GM12878 (cell line): Measurements from ENCODE around the gene PKHD1. TPM values are rescaled to one million over a fixed set of nuclear protein-coding genes. Genes with fewer than 3 reads are reported as not detected.
"Not testable (repeated sequence)": the region's sequence is repeated elsewhere in the genome, so short reads cannot be mapped to it uniquely, and the experiment has no call there.

Source experiments
- ATAC-seq: fragments of 200-7000 bp; cut with Tn5 transposase; 3 replicates; pipeline ENCODE4 v1.9.1; 2020; ENCODE audit warnings: mild to moderate bottlenecking, moderate library complexity
- BruUV-seq: library from RNA; stranded (reverse); fragments of 400-500 nt; replicated peaks from 2 replicates; lab custom pipeline; 2021; lab: Mats Ljungman, UMichigan
- CTCF ChIA-PET: fragments of 300-600 bp; sonication (Branson Sonifier 250); formaldehyde crosslinking; extraction: SDS; loops from one replicate; lab custom pipeline; 2021; ENCODE audit warnings: inconsistent platforms; lab: Yijun Ruan, JAX
- POLR2A ChIA-PET: fragments of 350-600 bp; formaldehyde crosslinking; extraction: SDS; loops from one replicate; lab custom pipeline; 2021; ENCODE audit warnings: inconsistent platforms; lab: Charles Lee
- RAD21 ChIA-PET: fragments of 300-600 bp; sonication (Branson Sonifier 250); formaldehyde crosslinking; loops from one replicate; lab custom pipeline; 2023; ENCODE audit warnings: antibody characterized with exemption; ENCODE audit not compliant: unreplicated experiment; lab: Charles Lee
- SMC1A ChIA-PET: fragments of 300-600 bp; sonication (Branson Sonifier 250); formaldehyde crosslinking; loops from one replicate; lab custom pipeline; 2023; ENCODE audit not compliant: unreplicated experiment, uncharacterized antibody; lab: Charles Lee
- DNase-seq: peaks from one replicate; pipeline ENCODE4 v3.0.0-alpha.2; 2011; ENCODE audit warnings: low read depth, low spot score
- FAIRE-seq: peaks from 3 replicates; lab custom pipeline; 2011; peaks lifted over from hg19 to GRCh38; lab: Jason Lieb, UNC
- H2AFZ ChIP-seq: 2 replicates; pipeline ENCODE4 v1.6.0; 2011; ENCODE audit warnings: low read depth, low read length, control low read depth; ENCODE audit not compliant: control insufficient read depth
- H3K27ac ChIP-seq: 2 replicates; pipeline ENCODE4 v1.5.1; 2011; ENCODE audit warnings: control low read depth; ENCODE audit not compliant: control insufficient read depth, insufficient read depth
- H3K27me3 ChIP-seq, 2 experiments: replicated peaks in 1 of 2; 2 replicates each; pipeline versions ENCODE4 v1.6.0 to v1.6.1; 2011; ENCODE audit warnings: low read length in 1 of 2; ENCODE audit not compliant: control insufficient read depth in 2 of 2, insufficient read depth in 2 of 2
- H3K36me3 ChIP-seq, 2 experiments: 2 replicates each; pipeline ENCODE4 v1.5.1; 2011; ENCODE audit warnings: low read length in 1 of 2; ENCODE audit not compliant: control insufficient read depth in 2 of 2, insufficient read depth in 2 of 2
- H3K4me1 ChIP-seq: 2 replicates; pipeline ENCODE4 v1.6.1; 2011; ENCODE audit warnings: mild to moderate bottlenecking, low read length, moderate library complexity, mixed read lengths; ENCODE audit not compliant: control insufficient read depth, insufficient read depth
- H3K4me2 ChIP-seq: 2 replicates; pipeline ENCODE4 v1.6.0; 2011; ENCODE audit warnings: control low read depth; ENCODE audit not compliant: control insufficient read depth, insufficient read depth
- H3K4me3 ChIP-seq: fragments of 200-600 bp; sonication (generic); 2 replicates; pipeline ENCODE4 v1.5.1; 2016
- H3K79me2 ChIP-seq: 2 replicates; pipeline ENCODE4 v1.6.0; 2011; ENCODE audit warnings: low read length; ENCODE audit not compliant: control insufficient read depth, insufficient read depth
- H3K9ac ChIP-seq: 2 replicates; pipeline ENCODE4 v1.8.0; 2011; ENCODE audit warnings: low read length, control low read depth, mixed read lengths; ENCODE audit not compliant: control insufficient read depth, insufficient read depth
- H3K9me3 ChIP-seq: replicated peaks from 3 replicates; pipeline ENCODE4 v1.5.1; 2011; ENCODE audit warnings: mild to moderate bottlenecking, low read length; ENCODE audit not compliant: control insufficient read depth, insufficient read depth
- H4K20me1 ChIP-seq: 2 replicates; pipeline ENCODE4 v1.6.0; 2011; ENCODE audit not compliant: control insufficient read depth, insufficient read depth
- CBX3 ChIP-seq: fragments of 200-600 bp; sonication (generic); IDR thresholded peaks from 2 replicates; pipeline ENCODE4 v1.6.1; 2016; ENCODE audit warnings: low read depth, borderline replicate concordance
- EZH2 ChIP-seq: IDR thresholded peaks from 2 replicates; pipeline ENCODE4 v1.6.1; 2012; ENCODE audit warnings: low read depth, mild to moderate bottlenecking, control low read depth, inconsistent platforms, low read length, borderline replicate concordance; ENCODE audit not compliant: control insufficient read depth
- HCFC1 ChIP-seq: fragments of 150-350 bp; IDR thresholded peaks from 2 replicates; pipeline ENCODE4 v1.6.1; 2014; ENCODE audit warnings: low read length
- HDGF ChIP-seq: fragments of 450-650 bp; IDR thresholded peaks from 2 replicates; pipeline ENCODE4 v1.6.1; 2016; ENCODE audit warnings: antibody characterized with exemption
- IRF4 ChIP-seq: IDR thresholded peaks from 2 replicates; pipeline ENCODE4 v1.6.1; 2011; ENCODE audit warnings: low read depth, low read length
- LARP7 ChIP-seq: fragments of 450-650 bp; IDR thresholded peaks from 2 replicates; pipeline ENCODE4 v1.6.1; 2017; ENCODE audit warnings: mild to moderate bottlenecking
- NR2C2 ChIP-seq: IDR thresholded peaks from 2 replicates; pipeline ENCODE4 v1.6.1; 2011; ENCODE audit warnings: borderline replicate concordance, low read depth; ENCODE audit not compliant: control insufficient read depth, insufficient read length
- POLR2AphosphoS5 ChIP-seq: IDR thresholded peaks from 2 replicates; pipeline ENCODE4 v1.6.1; 2011; ENCODE audit warnings: mild to moderate bottlenecking, low read length, inconsistent platforms
- SUZ12 ChIP-seq: fragments of 200-600 bp; sonication (generic); IDR thresholded peaks from one replicate; pipeline ENCODE4 v1.6.1; 2018; ENCODE audit warnings: antibody characterized with exemption, mild to moderate bottlenecking; ENCODE audit not compliant: unreplicated experiment
- TAF1 ChIP-seq: IDR thresholded peaks from 2 replicates; pipeline ENCODE4 v1.6.1; 2011; ENCODE audit warnings: mild to moderate bottlenecking, low read depth, low read length, borderline replicate concordance
- WGBS: methylation state at CpG from one replicate; pipeline ENCODE4 v1.1.6; 2016; ENCODE audit warnings: low lambda C conversion rate; ENCODE audit not compliant: insufficient replicate concordance, insufficient coverage; ENCODE audit errors: missing lambda C conversion rate; 5-methylcytosine and 5-hydroxymethylcytosine counted together
- in situ Hi-C: fragments of 300-500 bp; cut with MboI; formaldehyde crosslinking; loops from 9 replicates; pipeline ENCODE4 v1.14.3; 2018; ENCODE audit warnings: mixed read lengths
- intact Hi-C: fragments of 100-400 bp; cut with micrococcal nuclease; formaldehyde crosslinking; loops from one replicate; pipeline ENCODE4 v1.14.2; 2022; ENCODE audit not compliant: unreplicated experiment
- polyA plus RNA-seq, 11 experiments: library from polyadenylated mRNA; depleted of rRNA in 4 of 11; unstranded in 6 of 11; stranded (reverse) in 5 of 11; fragments of >200 nt; fragmentation: Nextera tagmentation in 4 of 11; fragmentation: Illumina TruSeq in 1 of 11; extraction: Ambion mirVana in 4 of 11; extraction: Trizol in 1 of 11; gene quantifications; 1 replicate in 1 of 11; 2 replicates in 10 of 11; pipeline versions ENCODE4 v1.2.1 to v1.2.3, GENCODE V29; 2011 to 2016; ENCODE audit warnings: inconsistent platforms in 2 of 11, missing spikeins in 2 of 11, low read depth in 1 of 11
- total RNA-seq, 4 experiments: library from RNA; depleted of rRNA in 3 of 4; stranded (reverse); fragments of >200 nt in 3 of 4; fragmentation: Illumina TruSeq in 1 of 4; extraction: Trizol in 1 of 4; gene quantifications; 2 replicates each; pipeline versions ENCODE4 v1.2.1 to v1.2.3, GENCODE V29; 2013 to 2021
- TF ChIP-seq, protein P1 (sequence below): IDR thresholded peaks from 2 replicates; pipeline ENCODE4 v1.6.1; 2011; ENCODE audit warnings: mild to moderate bottlenecking, low read depth, low read length, moderate library complexity; ENCODE audit not compliant: insufficient replicate concordance
- TF ChIP-seq, protein P2 (sequence below): IDR thresholded peaks from 2 replicates; pipeline ENCODE4 v1.6.1; 2012; ENCODE audit warnings: low read length, inconsistent platforms

Gene PKHD1
- total and polyA plus RNA-seq, 10 of the 15 experiments (the other 5 are each of a cell fraction or from before 2014, with no cell fraction given): under 0.01 to 0.90 (median 0.02) TPM; not detected in 1

DNA sequence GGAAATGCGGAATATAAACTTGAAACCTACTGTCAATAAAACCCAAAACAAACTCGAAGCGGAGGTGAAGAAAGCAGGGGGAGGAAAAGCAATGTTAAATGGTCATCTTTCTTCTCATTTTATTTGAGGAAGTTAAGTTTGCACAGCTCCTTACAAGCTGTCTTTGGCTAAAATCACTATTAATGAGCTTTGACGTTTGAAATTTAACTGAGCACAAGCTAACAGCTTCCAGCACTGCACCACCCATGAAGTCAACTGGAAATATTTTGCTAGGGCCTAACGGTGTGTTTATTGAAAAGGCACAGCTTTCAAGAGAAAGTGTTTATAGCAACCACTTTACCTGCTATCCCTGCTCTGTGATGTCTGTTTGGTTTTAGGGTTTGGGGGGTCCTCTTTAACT is 103.8 kb downstream of the PKHD1 start:
- no peak overlapping the region for H3K4me2 ChIP-seq
- WGBS: 52% methylated on average over 5 of the region's 5 CpGs

DNA sequence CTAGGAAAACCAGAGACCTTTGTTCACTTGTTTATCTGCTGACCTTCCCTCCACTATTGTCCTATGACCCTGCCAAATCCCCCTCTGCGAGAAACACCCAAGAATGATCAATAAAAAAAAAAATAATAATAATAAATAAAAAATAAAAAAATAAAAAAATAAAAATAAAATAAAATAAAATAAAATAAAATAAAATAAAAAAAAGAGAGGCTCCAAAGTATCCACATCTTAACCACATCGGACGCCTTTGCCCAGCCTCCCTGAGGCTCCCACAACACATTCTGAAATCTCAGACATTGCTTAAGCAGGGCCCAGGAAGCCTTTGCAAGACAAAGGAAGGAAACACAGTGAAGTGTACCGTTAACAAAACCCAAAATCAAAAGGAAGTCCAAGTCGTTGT is 104.7 kb downstream of the PKHD1 start:
- WGBS: 55% methylated on average over 4 of the region's 5 CpGs
- H3K4me2 ChIP-seq, intact Hi-C loops, H3K9me3 ChIP-seq, in situ Hi-C loops, H3K27ac ChIP-seq, FAIRE-seq, CTCF ChIA-PET, H3K4me1 ChIP-seq, H2AFZ ChIP-seq, H3K4me3 ChIP-seq, H4K20me1 ChIP-seq, H3K36me3 ChIP-seq, H3K79me2 ChIP-seq, H3K27me3 ChIP-seq, DNase-seq, BruUV-seq, POLR2A ChIA-PET, H3K9ac ChIP-seq, ATAC-seq: not testable (repeated sequence)
- ChIA-PET RAD21 (interaction anchor here (0.8 to 2.0 kb wide), 2 partner anchors 14 to 23 kb away, joined by 3 to 8 read pairs; no protein-coding TSS in a partner anchor), SMC1A (interaction anchor here (0.6 to 1.7 kb wide), 2 partner anchors 11 to 613 kb away, joined by 3 to 5 read pairs; no protein-coding TSS in a partner anchor)

More for the DNA sequence above, 103.8 kb downstream of the PKHD1 start:
- no TSS peak for BruUV-seq
- H3K79me2 ChIP-seq: no peaks in the 10 kb centered on the region
- ChIA-PET SMC1A (interaction anchor here (0.5 to 1.7 kb wide), 5 partner anchors 10 to 612 kb away, joined by 3 to 5 read pairs (median 4); no protein-coding TSS in a partner anchor), RAD21 (interaction anchor here (0.8 to 2.0 kb wide), 2 partner anchors 13 to 24 kb away, joined by 3 to 8 read pairs; no protein-coding TSS in a partner anchor), CTCF (interaction anchor here (1.1 to 1.4 kb wide), 4 partner anchors 15 to 66 kb away, joined by 3 to 4 read pairs (median 3); no protein-coding TSS in a partner anchor), POLR2A (no interaction called here)
- no peak for TF ChIP-seq TAF1
- TF ChIP-seq EZH2: no peak
- no peak for TF ChIP-seq HDGF
- TF ChIP-seq IRF4: no peak
- TF ChIP-seq HCFC1: no peak
- no peak for TF ChIP-seq SUZ12
- TF ChIP-seq LARP7: no peak
- TF ChIP-seq POLR2AphosphoS5: no peak
- TF ChIP-seq NR2C2: no peak
- TF ChIP-seq, protein P1, sequence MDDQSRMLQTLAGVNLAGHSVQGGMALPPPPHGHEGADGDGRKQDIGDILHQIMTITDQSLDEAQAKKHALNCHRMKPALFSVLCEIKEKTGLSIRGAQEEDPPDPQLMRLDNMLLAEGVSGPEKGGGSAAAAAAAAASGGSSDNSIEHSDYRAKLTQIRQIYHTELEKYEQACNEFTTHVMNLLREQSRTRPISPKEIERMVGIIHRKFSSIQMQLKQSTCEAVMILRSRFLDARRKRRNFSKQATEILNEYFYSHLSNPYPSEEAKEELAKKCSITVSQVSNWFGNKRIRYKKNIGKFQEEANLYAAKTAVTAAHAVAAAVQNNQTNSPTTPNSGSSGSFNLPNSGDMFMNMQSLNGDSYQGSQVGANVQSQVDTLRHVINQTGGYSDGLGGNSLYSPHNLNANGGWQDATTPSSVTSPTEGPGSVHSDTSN: no peak
- TF ChIP-seq, protein P2, sequence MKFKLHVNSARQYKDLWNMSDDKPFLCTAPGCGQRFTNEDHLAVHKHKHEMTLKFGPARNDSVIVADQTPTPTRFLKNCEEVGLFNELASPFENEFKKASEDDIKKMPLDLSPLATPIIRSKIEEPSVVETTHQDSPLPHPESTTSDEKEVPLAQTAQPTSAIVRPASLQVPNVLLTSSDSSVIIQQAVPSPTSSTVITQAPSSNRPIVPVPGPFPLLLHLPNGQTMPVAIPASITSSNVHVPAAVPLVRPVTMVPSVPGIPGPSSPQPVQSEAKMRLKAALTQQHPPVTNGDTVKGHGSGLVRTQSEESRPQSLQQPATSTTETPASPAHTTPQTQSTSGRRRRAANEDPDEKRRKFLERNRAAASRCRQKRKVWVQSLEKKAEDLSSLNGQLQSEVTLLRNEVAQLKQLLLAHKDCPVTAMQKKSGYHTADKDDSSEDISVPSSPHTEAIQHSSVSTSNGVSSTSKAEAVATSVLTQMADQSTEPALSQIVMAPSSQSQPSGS: no peak
- TF ChIP-seq CBX3: no peak
- no peaks in the 10 kb centered on the region for H3K36me3 ChIP-seq
- no peak overlapping the region for H3K4me3 ChIP-seq
- no peaks in the 10 kb centered on the region for H3K4me1 ChIP-seq
- no peak overlapping the region for H3K9ac ChIP-seq
- in situ Hi-C loops: no loop called here
- H3K27ac ChIP-seq: no peak overlapping the region
- no peak overlapping the region for H2AFZ ChIP-seq
- intact Hi-C loops: no loop called here
- no peaks in the 10 kb centered on the region for H4K20me1 ChIP-seq
- no peaks in the 10 kb centered on the region for H3K9me3 ChIP-seq
- no peak for FAIRE-seq
- ATAC-seq: no peak
- H3K27me3 ChIP-seq: no peaks in the 10 kb centered on the region
- DNase-seq: no peak
